Left lung (tissue), 10 donors: Measurements from ENCODE around the gene SCAMP4. TPM values are rescaled to one million over a fixed set of nuclear protein-coding genes. Genes with fewer than 3 reads are reported as not detected.

Experiments used
- ATAC-seq: fragments of 200-7000 bp; cut with Tn5 transposase; one replicate; pipeline ENCODE4 v1.9.1; 2020; ENCODE audit warnings: moderate library complexity
- DNase-seq, 4 donors: peaks; one replicate each; pipeline ENCODE4 v3.0.0-alpha.2; 2013 to 2020
- H3K27ac ChIP-seq, 2 donors: fragments of 200-600 bp; sonication (generic) in 1 of 2; one replicate each; pipeline versions ENCODE4 v1.5.0 to v1.8.0; 2020 to 2021
- H3K27me3 ChIP-seq, 2 donors: fragments of 200-600 bp; sonication (generic) in 1 of 2; one replicate each; pipeline versions ENCODE4 v1.5.0 to v1.8.0; 2020 to 2021
- H3K36me3 ChIP-seq, 2 donors: fragments of 200-600 bp; sonication (generic) in 1 of 2; one replicate each; pipeline versions ENCODE4 v1.5.0 to v1.8.0; 2020 to 2021
- H3K4me1 ChIP-seq, 2 donors: fragments of 200-600 bp; one replicate each; pipeline ENCODE4 v1.8.0; 2021
- H3K4me3 ChIP-seq, 2 donors: fragments of 200-600 bp; sonication (generic) in 1 of 2; one replicate each; pipeline versions ENCODE4 v1.5.0 to v1.8.0; 2020 to 2021; ENCODE audit warnings: mild to moderate bottlenecking in 1 of 2
- H3K9me3 ChIP-seq, 2 donors: fragments of 200-600 bp; sonication (generic) in 1 of 2; one replicate each; pipeline versions ENCODE4 v1.5.0 to v1.8.0; 2020 to 2021
- intact Hi-C, 2 donors: fragments of 100-400 bp; cut with DNase I; formaldehyde crosslinking; loops; one replicate each; pipeline versions ENCODE4 v1.11.2 to v1.14.2; 2022
- polyA plus RNA-seq, 6 donors: library from polyadenylated mRNA; unstranded; fragments of 120-200 nt; gene quantifications; one replicate each; pipeline ENCODE4 v1.2.1, GENCODE V29; 2013; ENCODE audit not compliant: insufficient read length in 6 of 6
- total RNA-seq, 2 donors: library from RNA; stranded (reverse); fragmentation: NEBNext Ultra II Directional; extraction: Animal tissue kit (Norgen Biotek cat#: 25700); gene quantifications; one replicate each; pipeline ENCODE4 v1.2.1, GENCODE V29; 2021
- TF ChIP-seq, protein P1 (sequence below), 2 donors: fragments of 200-600 bp; sonication (generic) in 1 of 2; IDR thresholded peaks; one replicate each; pipeline versions ENCODE4 v1.5.0 to v1.8.0; 2021; ENCODE audit warnings: antibody characterized with exemption in 2 of 2
- donor health status: DM: no; HTN: yes; CAD: no.
- donor health status: DM: no; HTN: no; CAD: no.

SCAMP4 gene
- total and polyA plus RNA-seq, 8 donors, result 54.5 to 86.6 (median 70.1) TPM

DNA sequence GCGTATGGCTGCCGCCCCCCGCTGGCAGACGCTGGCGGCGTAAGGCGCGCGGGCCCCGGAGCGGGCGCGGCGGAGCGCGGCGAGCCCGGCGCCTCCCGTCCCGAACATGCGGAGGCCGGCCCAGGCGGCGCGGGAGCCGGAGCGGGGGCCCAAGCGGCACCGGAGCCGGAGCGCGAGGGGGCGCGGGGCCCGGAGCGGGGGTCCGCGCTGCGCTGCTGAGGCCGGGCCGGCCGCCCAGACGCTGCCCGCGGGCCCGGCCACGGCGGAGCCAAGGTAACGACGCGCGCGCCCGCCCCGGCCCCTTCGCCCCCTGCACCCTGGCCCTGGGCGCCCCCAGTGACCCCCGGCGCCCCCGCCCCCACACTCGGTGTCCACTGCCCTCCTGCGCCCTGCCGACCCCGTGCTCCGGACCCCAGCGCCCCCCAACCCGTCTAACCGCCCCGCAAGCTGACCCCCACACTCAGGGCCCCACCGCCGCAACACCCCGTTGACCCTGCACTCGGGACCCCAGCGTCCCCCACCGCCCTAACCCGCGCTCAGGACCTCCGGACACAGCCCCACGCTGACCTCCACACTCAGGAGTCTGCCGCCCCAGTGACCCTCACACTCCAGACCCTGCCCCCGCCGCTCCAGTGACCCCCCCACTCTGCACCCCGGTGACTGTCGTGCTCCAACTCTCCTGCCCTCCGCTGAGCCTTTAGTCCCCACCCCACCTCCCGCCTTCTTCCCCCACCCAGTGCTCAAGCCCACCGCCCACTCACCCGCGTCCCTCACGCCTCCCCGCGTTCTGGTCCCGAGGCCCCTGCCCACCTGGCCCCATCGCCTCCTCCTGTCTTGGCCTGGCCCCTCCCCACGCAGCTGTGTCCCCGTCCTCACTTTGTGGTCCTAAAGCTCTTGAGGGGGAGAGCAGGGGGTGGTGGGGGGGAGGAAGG lies 36.2 kb downstream of the SCAMP4 start, which contains the start of gene CSNK1G2:
Gene CSNK1G2, plus strand, starts transcription at position 27 of the 932 bp plus-strand sequence. CDS start 28,601 bp downstream, outside the sequence.
- Histone ChIP-seq H3K9me3 (no peaks in the 10 kb centered on the region), H3K4me1 (peaks cover 12 to 49% of the 10 kb centered on the region in 2 donors), H3K36me3 (no peaks in the 10 kb centered on the region), H3K4me3 (peak within 1 kb of the TSS; percentile 44 to 58), H3K27me3 (no peaks in the 10 kb centered on the region), H3K27ac (peak within 1 kb of the TSS; percentile 94 to 98)
- ATAC-seq (no peak), DNase-seq (peak in 1 of 4 donors; percentile 83)
- intact Hi-C loops, result no loop called here
- TF ChIP-seq, protein P1, sequence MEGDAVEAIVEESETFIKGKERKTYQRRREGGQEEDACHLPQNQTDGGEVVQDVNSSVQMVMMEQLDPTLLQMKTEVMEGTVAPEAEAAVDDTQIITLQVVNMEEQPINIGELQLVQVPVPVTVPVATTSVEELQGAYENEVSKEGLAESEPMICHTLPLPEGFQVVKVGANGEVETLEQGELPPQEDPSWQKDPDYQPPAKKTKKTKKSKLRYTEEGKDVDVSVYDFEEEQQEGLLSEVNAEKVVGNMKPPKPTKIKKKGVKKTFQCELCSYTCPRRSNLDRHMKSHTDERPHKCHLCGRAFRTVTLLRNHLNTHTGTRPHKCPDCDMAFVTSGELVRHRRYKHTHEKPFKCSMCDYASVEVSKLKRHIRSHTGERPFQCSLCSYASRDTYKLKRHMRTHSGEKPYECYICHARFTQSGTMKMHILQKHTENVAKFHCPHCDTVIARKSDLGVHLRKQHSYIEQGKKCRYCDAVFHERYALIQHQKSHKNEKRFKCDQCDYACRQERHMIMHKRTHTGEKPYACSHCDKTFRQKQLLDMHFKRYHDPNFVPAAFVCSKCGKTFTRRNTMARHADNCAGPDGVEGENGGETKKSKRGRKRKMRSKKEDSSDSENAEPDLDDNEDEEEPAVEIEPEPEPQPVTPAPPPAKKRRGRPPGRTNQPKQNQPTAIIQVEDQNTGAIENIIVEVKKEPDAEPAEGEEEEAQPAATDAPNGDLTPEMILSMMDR (IDR thresholded peaks at IDR 0.05), result no peak

DNA sequence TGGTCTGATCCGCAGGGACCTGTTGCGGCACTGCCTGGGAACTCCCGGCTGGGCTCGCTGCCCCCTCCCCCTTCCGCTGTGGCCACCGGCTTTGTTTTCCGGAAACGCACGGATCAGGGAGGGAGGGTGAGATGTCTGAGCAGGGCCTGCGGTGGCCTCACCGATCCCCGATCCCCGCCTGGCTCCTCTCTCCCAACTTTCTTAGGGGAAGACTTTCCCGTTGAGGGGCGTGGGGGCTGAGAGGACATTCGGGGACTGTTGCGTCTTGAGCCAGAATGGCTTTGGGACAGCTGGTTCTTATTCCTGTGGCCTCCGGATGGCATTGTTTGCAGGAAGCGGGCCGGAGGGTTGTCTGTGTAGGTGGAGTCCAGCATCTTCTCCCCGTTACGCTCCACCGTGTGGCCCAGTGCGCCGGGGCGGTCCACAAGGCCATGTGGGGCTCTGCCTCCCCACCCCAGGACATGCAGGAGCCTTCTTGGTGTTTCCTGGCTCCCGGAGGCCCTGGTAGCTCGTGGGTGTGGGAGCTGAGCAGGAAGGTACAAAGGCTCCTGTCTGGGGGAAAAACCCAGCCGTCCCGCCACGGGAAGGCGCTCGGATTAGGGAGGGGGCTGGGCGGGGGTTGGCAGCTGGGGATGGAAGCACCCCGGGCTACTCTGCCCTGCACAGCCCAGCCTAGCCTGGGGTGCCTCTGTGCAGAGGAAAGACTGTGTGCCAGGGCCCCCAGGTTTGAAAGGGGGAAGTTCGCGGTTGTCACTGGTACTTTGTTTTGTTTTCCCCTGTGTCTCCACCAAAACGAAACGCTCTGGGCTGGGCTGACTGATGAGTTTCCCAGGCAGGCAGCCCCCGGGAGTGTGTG lies 37.1 kb downstream of the SCAMP4 start:
- TF ChIP-seq, protein P1 (IDR thresholded peaks at IDR 0.05), result no peak
- no peaks in the 10 kb centered on the region for H3K9me3 ChIP-seq
- H3K27ac ChIP-seq, result peak overlapping the region; percentile 81 to 98
- ATAC-seq (peak; percentile 72), DNase-seq (peak; percentile 65 to 93 (median 84))
- intact Hi-C loops, result no loop called here
- H3K4me3 ChIP-seq, result peak overlapping the region; percentile 44 to 58
- H3K36me3 ChIP-seq, result no peaks in the 10 kb centered on the region
- no peaks in the 10 kb centered on the region for H3K27me3 ChIP-seq
- peaks cover 12 to 54% of the 10 kb centered on the region in 2 donors for H3K4me1 ChIP-seq

DNA sequence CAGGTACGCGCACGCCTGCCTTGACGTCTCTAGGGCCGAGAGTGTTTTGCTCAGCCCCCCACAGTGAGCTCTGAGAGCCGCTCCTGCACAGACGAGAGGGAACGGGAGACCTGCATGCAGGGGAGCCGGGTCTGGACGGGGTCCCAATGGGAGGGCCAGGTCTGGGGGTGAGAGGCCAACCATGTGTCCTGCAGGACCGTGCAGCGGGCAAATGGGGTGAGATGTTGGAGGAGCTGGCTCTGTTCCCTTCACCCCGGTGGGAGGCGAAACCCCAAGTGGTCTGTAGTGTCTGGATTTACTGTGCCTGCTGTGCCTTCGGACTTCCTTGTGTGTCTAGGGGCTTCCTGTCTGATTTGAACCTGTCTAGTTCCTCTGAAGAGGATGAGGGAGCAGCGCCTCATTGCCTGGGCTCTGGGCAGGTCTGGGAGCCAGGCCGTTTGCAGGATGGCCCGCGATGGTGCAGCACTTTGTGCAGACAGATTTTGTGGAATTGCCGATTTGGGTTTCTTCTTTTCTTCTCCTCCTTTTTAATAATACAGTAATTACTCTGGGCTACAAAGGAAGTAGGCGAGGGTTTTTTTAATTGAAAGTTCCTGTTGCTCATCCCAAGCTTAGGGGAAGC lies 37.8 kb downstream of the SCAMP4 start:
- TF ChIP-seq, protein P1 (IDR thresholded peaks at IDR 0.05), result no peak
- Histone ChIP-seq H3K27ac (peak overlapping the region; percentile 81 to 98), H3K27me3 (no peaks in the 10 kb centered on the region), H3K36me3 (no peaks in the 10 kb centered on the region), H3K9me3 (no peaks in the 10 kb centered on the region), H3K4me1 (peaks cover 12 to 61% of the 10 kb centered on the region in 2 donors), H3K4me3 (peak overlapping the region; percentile 44 to 58)
- intact Hi-C loops, result no loop called here
- ATAC-seq, result no peak
- DNase-seq, result peak in 1 of 4 donors; percentile 70

DNA sequence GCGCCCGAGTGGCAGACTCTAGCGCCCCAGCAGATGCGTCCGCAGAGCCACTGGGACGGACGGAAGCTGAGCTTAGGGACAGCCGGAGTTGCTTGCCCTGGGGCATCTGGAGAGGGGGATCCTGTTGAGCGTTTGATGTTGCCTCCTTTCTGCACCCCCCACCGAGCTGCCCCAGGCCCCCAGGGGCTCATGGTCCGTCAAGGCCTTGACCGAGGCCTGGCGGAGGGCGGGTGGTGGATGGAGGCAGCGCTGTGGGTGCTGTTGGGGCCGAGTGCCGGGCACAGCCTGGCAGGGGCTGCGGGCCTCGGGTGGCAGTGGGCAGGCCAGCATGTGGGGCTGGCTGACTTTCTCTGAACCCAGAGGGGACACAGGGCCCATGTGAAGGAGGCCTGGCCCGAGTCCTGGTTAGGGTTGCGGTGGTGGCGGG lies 38.5 kb downstream of the SCAMP4 start:
- H3K4me1 ChIP-seq, result peaks cover 12 to 66% of the 10 kb centered on the region in 2 donors
- DNase-seq (peak in 1 of 4 donors; percentile 81), ATAC-seq (no peak)
- peak overlapping the region in 1 of 2 donors; percentile 58 for H3K4me3 ChIP-seq
- H3K27ac ChIP-seq, result peak overlapping the region in 1 of 2 donors; percentile 98
- H3K9me3 ChIP-seq, result no peaks in the 10 kb centered on the region
- TF ChIP-seq, protein P1 (IDR thresholded peaks at IDR 0.05), result no peak
- intact Hi-C loops, result no loop called here
- no peaks in the 10 kb centered on the region for H3K36me3 ChIP-seq
- H3K27me3 ChIP-seq, result no peaks in the 10 kb centered on the region
